ENCODE measurements around the gene CCDC88A. TPM values are rescaled to one million over a fixed set of nuclear protein-coding genes. Genes with fewer than 3 reads are reported as not detected.
"Not testable (repeated sequence)": the region's sequence is repeated elsewhere in the genome, so short reads cannot be mapped to it uniquely, and the experiment has no call there.

Gene CCDC88A
- total RNA-seq, 1 experiment from 2014 or later: 19.8 TPM

DNA sequence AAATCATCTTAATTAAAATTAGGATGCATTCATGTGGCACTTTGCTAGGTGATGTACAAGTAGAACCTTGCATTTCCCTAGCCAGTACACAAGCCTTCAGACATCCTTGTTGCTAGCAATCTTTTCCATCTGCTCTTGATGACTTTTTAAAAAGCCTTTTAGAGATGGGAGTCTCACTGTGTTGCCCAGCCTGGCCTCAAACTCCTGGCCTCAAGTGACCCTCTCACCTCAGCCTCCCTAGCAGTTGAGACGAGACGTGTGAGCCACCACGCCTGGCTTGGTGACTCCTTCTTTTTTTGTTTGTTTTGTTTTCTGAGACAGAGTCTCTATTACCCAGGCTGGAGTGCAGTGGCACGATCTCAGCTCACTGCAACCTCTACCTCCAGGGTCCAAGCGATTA, 1.7 kb upstream of the CCDC88A start:
- DNase-seq (ENCODE audit: low spot score): no peak

DNA sequence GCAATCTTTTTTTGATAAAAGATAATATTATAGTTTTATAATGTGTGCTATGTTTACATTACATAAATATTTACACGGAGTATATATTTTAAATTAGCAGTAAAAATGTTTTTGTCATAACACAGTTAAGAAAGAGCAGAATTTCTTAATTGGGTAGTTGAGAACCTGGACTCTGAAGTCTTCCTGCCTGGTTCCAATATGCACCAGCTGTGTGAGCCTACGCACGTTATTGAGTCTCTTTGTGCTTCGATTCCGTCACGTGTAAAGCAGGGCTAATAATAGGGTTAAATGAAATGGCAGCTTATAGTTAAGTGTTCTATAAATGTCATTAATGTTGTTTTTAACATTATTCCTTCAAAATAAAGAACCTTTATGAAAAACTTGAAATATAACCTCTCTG, 1.2 kb upstream of the CCDC88A start:
- no peak for DNase-seq (ENCODE audit: low spot score)

DNA sequence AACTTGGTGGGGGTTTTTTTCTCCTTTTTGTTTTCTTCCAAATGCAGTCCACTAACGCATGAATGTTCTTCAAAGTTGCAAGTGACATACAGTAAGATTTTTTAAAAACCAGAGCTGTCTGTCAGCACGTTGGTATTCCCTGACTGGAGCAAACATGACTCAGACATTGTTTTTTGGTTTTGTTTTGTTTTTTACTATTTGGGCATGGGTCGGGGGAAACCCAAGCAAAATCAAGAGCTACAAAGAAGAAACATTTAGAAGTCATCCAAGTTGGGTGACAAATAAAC, 726 bp upstream of the CCDC88A start:
- DNase-seq (ENCODE audit: low spot score): no peak

DNA sequence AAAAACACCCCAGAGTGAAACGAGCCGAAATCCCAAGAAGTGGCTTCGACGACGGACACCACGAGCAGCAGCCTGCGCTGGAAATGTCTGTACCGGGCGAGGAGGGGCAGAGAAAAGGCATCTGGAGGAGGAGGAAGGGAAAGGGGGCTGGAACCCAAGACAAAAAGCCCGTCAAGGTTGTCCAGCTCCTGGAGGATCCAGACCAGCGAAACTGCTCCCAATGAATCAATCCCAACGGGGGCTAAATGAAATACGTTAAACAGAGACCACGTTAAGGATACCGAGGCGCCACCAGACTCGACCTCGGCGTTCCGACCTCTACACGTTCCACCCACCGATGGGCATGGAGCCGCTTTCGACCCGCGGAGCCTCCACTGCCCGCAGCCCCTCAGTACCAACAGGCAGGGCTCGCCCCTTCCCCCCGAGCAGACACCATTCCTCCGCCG, 400 bp downstream of the CCDC88A start:
- DNase-seq (ENCODE audit: low spot score): no peak

DNA sequence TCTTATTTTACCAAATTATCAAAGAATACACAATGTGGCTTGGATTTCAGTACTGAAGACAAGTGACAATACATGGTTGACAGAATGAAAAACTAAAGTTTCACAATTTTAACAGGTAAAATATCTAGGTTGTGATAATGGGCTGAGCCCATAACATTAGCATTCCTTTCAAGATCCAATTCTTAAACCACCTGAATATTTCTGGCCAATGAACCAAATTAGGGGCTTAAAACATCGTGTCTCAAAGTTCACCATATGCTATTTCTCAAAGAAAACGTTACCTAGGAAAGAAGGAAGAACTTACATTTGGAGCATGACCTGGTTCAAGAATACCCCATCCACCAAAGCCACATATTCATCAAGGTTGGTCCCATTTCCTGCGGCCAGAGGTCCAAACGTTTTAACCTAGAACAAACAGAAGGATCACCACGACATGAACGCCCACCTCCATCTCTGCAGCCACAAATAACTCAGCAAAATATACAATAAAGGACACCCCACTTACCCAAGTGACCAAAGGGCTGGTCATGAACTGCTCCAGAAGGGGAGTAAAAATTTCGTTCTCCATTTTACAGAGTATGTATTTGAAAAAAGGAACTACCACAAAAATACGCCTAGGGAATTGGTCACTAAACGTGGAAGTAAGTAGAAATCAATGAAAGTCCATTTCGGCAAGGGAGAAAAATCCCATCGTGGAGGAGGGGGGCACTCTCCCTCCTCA, 984 bp downstream of the CCDC88A start:
- DNase-seq (ENCODE audit: low spot score): no peak

DNA sequence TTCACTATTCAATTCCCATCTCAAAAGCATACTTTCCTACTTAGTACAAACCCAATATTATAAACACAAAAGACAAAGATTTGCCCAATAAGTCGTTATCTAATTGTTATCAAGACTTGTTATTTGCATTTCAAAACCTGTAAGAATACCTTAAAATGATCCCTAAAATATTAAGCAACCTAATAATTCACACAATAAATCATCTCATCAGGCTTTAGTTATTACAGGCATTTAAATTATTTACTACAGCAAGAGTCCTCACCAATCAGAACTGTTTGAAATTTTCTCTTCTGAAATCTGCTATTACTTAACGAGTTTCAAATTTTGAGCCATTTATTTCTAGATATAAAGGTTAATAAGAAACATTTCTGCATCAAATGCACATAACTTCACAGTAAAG, 1.6 kb downstream of the CCDC88A start:
- no peak for DNase-seq (ENCODE audit: low spot score)

DNA sequence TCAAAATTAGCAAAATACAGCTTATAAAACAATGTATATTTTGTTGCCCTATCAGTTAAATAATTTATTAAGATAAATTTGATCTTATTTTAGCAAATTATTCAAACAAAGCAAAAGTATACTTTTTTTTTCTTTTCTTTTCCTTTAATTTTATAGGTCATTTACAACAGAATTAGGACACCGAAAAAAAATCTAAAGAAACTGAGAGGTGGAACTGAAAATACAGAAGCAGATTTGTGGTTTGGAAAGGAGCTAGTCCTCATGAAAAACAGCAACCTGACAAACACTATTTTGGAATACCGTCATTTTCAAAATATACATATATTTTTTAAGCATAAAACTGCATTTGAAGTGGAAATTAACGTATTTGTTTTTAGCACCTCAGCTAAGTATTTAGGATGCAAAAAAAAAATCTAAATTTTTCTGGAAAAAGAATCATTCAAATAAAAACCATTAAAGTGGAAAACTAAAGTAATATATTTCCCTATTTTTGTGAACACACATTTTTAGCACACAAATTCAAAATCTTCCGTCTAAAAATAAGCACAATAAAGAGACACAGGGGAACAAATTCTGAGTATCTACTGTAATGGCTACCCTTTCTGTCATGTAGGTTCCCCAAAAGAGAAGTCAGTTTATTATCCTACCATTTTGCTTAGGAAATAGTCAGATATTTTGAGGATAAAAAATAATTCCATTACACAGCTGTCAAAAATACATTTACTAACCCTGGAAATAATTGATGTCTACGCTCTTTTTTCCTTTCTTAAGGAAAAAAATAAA, 2.7 kb downstream of the CCDC88A start:
- no peak for DNase-seq (ENCODE audit: low spot score)

DNA sequence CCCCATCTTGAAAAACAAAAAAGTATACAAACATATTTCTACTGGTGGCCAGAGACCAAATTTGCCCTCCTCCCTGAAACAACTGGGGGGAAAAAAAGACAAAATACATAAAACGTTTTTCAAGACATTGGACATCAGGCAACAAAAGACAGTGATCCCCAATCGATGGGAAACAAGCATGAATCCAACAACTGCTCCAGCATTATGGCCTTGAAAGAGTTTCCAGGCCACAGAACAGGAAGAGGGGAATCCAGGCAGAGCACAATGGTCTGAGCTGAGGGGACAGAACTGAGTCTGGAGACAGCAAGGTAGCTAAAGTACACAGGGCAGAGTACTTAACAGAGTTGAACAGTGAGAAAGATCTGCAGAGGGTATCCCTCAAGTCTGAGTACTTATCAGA, 4.4 kb downstream of the CCDC88A start:
- no peak for DNase-seq (ENCODE audit: low spot score)

DNA sequence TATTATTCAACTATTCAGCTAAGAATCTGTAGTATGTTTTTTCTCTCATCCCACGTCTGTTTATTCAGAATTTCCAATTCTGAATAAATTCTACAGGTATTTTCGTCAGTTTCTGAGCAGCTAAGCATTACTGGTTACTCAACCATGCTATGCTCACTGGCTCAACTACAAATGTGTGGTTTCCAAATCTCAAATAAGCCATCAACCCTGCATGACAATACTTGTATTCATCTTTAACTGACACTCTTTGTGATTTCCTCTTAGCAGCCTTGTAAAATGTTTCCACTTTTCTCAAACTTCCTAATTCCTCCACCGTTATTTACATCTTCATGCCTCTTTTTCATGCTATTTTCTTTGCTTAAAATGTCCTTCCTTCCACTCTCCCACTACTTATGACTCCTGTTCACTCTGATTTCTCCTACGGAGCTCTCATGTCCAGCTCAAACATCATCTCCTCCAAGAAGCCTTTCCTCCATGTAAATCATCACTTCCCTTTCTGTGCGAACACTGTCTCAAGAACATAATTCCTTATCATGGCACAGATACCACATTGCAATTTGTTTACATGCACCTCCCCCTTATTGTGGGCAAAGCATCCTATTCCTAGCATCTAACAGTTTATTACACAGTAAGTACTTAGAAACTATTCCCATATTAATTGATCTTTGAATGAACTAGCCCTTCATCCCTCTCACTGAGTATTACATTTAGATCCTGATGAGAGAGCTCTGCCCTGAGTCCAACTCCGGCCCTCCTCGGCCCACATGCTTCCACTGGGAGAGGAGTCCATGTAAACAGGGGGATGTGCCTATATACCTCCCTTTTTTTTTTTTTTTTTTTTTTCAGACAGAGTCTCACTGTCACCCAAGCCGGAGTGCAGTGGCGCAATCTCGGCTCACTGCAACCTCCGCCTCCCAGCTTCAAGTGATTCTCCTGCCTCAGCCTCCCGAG, 10.5 kb downstream of the CCDC88A start:
- no peak for DNase-seq (ENCODE audit: low spot score)

DNA sequence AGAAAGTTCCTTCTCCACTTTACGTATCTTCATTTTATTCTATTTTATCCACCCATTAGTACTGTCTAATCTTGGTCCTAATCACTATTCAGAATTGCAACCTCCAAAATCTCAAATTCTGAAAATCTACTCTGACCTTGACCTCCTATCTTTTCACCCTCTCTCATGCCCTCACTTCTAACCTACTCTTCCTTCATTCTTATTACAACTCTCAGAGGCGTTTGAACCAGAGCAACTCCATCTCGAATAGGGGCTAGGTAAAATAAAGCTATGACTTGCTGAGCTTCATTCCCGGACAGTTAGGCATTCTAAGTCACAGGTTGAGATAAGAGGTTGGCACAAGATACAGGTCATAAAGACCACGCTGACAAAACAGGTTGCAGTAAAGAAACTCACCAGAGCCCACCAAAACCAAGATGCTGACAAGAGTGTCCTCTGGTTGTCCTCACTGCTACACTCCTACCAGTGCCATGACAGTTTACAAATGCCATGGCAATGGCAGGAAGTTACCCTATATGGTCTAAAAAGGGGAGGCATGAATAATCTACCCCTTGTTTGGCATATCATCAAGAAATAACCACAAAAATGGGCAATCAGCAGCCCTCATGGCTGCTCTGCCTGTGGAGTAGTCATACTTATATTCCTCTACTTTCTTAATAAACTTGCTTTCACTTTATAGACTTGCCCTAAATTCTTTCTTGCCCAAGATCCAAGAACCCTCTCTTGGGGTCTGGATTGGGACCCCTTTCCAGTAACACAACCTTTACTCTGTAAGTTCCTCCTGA, 11.4 kb downstream of the CCDC88A start:
- peak; percentile 43 for DNase-seq (ENCODE audit: low spot score)

DNA sequence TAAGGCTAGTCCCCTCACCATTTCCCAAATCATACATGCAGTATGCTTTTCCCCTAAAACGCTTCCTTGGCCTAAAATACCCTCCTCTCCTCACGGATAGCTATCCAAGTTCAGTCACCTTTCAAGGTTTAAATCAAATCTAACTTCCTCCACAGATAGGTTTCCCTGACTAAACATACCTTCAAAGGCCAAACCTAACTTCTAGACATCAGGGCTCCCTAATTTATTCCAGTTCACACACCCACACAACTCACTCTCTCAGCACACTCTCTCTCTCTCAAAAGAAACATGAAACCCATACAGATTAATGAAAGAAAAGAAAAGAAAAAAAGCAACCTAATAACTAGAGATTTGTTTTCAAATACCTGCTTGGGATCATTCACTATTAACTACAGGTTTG, 14.5 kb downstream of the CCDC88A start:
- no peak for DNase-seq (ENCODE audit: low spot score)

DNA sequence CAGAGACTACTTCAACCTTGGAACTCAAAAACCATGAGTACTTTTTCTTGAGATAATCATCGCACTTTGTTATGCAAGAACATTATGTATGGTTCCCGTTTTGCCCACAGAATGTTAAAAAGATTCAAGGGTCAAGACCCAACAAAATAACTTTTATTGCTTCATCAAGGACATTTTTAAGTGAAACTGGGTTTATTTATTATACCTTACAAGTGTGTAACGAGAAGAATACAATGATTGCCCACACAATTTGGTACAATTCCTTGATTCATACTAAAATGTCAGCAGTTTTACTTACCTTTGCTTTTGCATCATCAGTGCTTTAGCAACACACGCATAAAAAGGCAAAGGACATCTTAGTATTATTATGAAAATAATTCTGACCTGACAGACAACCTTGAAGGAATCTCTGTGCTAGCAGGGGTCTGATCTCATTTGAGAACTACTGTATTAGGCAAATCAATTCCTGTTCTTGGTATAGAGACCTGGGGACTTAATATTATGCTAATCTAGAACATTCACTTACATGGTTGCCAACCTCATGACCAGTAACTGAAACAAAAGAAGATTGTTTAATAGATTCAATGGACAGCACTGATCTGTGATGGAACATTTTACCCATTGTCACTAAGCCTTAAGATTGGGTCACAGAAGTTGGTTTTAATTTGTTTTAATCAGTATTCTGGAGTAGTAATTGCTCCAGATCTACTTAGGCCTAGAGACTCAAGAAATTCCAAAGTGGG, 16.2 kb downstream of the CCDC88A start:
- no peak for DNase-seq (ENCODE audit: low spot score)

DNA sequence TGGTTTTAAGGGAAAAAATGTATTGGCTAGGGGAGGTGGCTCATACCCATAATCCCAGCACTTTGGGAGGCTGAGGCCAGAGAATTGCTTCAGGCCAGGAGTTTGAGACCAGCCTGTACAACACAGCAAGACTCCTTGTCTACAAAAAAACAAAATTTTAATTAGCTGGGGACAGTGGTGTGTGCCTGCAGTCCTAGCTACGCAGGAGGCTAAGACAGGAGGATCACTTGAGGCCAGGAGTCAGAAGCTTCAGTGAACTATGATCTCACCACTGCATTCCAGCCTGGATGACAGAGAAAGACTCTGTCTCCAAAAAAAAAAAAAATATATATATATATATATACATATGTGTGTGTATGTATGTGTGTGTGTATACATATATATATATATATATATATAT, 18.5 kb downstream of the CCDC88A start:
- no peak for DNase-seq (ENCODE audit: low spot score)

DNA sequence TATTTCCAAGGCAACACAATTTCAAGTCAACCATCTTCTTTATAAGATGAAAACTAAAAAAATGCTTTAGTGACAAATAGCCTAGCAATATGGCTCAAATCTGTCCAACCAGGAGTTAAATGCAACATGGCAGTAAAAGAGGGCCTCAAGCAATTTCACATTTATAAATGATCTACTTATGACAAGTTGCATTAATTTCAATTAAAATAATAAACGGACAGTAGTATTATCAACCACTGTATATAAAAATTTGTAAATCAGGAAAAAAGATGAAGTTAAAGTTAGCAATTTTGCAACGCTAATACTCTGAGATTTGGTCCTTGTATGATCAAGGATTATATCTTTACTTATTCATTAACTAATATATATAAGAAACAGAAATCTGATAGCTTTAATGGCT, 19.3 kb downstream of the CCDC88A start:
- no peak for DNase-seq (ENCODE audit: low spot score)

DNA sequence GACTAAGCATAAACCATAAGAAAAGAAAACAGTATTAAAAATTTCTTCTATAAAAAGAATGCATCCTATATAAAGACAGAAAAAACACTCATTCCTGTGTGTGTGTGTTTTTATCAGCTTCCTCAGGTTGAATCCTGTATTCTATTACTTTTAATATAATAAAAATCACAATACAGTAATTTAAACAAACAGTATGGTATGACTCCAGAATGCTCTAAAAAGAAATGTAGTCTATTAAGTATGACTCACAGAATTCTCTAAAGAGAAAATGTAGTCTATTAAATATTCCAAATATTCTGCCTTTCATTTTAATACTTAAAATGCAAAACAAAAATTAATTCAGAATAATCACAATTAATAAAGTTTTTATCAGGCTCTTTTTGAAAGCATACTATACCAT, 19.8 kb downstream of the CCDC88A start:
- DNase-seq (ENCODE audit: low spot score): no peak

DNA sequence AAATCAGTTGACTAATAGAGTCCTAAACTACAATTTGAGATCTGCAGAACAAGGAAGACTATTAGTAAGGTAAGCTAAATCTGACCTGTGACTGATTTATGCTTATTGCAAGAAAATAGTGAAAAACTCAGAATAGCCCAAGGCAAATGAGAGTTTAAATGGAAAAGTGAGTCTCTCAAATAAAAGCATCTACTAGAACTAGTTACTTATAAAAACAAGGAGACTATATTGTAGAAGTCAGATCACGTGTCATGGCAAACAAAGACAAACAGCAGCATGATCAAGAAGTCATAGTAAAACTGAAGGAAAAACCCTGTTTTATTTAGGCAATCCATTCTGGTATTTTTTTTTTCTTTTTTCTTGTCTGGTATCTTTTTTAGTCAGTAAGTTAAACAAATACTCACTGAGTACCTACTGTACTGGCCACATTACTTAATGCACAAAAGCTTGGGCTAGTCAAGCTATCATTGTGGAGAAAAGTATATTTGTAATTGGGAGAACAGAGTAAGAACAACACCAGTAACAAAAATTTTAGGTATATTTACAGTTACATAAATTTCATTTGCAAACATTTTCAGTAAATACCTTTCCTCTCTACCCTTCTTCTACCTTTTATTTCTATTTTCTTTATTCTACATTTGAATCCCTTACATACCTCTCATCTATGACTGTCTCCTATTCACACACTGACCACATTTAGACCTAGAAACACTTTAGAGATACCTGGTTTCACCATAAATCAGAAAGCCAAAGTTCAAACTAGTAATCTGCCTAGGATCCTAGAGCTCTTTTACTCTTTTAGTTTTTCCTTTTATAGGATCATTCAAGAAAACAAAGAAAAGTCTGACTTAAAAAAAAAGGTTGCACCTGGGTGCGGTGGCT, 23.7 kb downstream of the CCDC88A start:
- DNase-seq (ENCODE audit: low spot score): no peak

DNA sequence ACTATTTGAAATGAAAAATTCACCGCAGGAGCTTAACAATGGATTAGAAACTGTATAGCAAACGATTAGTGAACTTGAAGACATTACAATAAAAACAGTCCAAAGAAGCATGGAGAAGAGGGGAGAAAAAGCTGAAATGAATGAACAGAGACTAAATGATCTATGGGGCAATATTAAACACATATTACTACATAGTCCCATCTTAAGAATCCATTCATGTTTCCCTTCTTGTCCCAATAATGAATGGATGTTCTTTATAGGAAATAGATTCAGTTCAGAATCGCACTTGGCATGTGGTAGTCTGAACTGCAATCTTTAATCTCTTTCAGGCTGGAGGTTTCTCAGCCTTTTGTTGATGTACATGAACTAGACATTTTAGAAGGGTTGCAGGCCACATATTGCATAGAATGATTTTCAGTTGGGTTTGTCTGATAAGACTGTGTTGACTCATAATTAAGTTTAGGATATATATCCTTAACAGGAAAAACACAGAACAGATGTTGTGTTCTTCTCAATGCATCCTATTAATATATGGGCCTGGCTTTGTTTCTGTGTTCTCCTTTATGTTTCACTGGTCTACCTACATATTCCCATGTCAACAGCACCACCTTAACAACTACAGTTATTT, 27.9 kb downstream of the CCDC88A start:
- no peak for DNase-seq (ENCODE audit: low spot score)

DNA sequence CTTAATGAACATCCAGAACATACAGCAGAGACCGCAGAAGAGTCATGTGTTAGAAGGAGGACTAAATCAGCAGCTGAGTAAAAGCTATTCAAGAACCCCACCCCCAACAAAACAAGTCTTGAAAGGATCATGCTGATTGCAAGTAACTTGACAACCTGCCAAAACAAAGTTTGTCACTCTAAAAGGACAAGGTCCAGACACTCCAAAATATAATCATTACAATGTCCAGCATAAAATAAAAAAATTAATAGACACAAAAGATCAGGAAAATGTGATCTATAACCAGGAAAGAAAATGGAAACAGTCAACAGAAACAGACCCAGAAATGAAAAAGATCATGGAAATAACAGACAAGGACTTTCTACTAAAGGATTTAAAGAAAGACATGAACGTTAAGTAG, 28.5 kb downstream of the CCDC88A start:
- DNase-seq (ENCODE audit: low spot score): no peak

DNA sequence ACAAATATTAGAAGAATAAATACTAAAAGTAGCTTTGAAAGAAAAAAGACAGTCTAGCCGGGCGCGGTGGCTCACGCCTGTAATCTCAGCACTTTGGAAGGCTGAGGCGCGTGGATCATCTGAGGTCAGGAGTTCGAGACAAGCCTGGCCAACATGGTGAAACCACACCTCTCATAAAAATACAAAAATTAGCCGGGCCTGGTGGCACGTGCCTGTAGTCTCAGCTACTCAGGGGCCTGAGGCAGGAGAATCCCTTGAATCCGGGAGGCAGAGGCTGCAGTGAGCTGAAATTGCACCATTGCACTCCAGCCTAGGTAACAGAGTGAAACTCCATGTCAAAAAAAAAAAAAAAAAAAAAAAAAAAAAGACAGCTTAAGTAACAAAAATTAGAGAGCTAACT, 34.1 kb downstream of the CCDC88A start:
- DNase-seq (ENCODE audit: low spot score): not testable (repeated sequence)
